K562 (cell line): ENCODE data around the gene GPR32. TPM values are rescaled to one million over a fixed set of nuclear protein-coding genes. Genes with fewer than 3 reads are reported as not detected.

Source experiments
- AFF4 ChIP-seq: sonication (generic); formaldehyde crosslinking; IDR thresholded peaks from 2 replicates; pipeline ENCODE4 v1.8.0; 2023; ENCODE audit warnings: mild to moderate bottlenecking, missing genetic modification reagents
- BHLHE40 ChIP-seq: IDR thresholded peaks from 2 replicates; pipeline ENCODE4 v1.6.1; 2011; ENCODE audit warnings: low read length, improper control_type of control experiment
- DNMT1 ChIP-seq: fragments of 450-650 bp; IDR thresholded peaks from 2 replicates; pipeline ENCODE4 v1.6.1; 2016; ENCODE audit warnings: antibody characterized with exemption, mild to moderate bottlenecking
- HSF4 ChIP-seq: fragments of 250-450 bp; sonication (Bioruptor Pico); IDR thresholded peaks from 2 replicates; pipeline ENCODE4 v2.1.2; 2022; ENCODE audit warnings: mild to moderate bottlenecking, moderate library complexity, borderline replicate concordance
- IRF2 ChIP-seq: sonication (generic); formaldehyde crosslinking; IDR thresholded peaks from 2 replicates; pipeline ENCODE4 v1.8.1; 2022; ENCODE audit warnings: mild to moderate bottlenecking, missing genetic modification reagents
- L3MBTL2 ChIP-seq: fragments of 450-650 bp; IDR thresholded peaks from 2 replicates; pipeline ENCODE4 v1.6.1; 2016; ENCODE audit warnings: mild to moderate bottlenecking, moderate library complexity
- NCOA4 ChIP-seq: fragments of 450-650 bp; IDR thresholded peaks from 2 replicates; pipeline ENCODE4 v1.6.1; 2018; ENCODE audit warnings: mild to moderate bottlenecking; ENCODE audit not compliant: partially characterized antibody
- NR4A1 ChIP-seq, 2 experiments: fragments of 250-450 bp in 1 of 2; fragments of 450-650 bp in 1 of 2; sonication (Bioruptor Pico) in 1 of 2; IDR thresholded peaks; 2 replicates each; pipeline versions ENCODE4 v1.4.0 to v1.6.1; 2016 to 2020; ENCODE audit warnings: mild to moderate bottlenecking in 2 of 2, missing compliant biosample characterization in 1 of 2, missing genetic modification characterization in 1 of 2, moderate library complexity in 1 of 2
- TEAD1 ChIP-seq, 2 experiments: fragments of 450-650 bp in 1 of 2; sonication (generic) in 1 of 2; formaldehyde crosslinking; IDR thresholded peaks; 2 replicates each; pipeline versions ENCODE4 v1.4.0 to v1.8.0; 2020 to 2022; ENCODE audit warnings: mild to moderate bottlenecking in 2 of 2, missing genetic modification reagents in 1 of 2
- XRCC3 ChIP-seq: fragments of 450-650 bp; IDR thresholded peaks from 2 replicates; pipeline ENCODE4 v1.6.1; 2017; ENCODE audit warnings: mild to moderate bottlenecking, moderate library complexity
- ZNF263 ChIP-seq: sonication (generic); formaldehyde crosslinking; IDR thresholded peaks from 2 replicates; pipeline ENCODE4 v1.8.0; 2022; ENCODE audit warnings: mild to moderate bottlenecking, missing genetic modification reagents, borderline replicate concordance
- polyA plus RNA-seq, 8 experiments: library from polyadenylated mRNA; depleted of rRNA in 4 of 8; stranded (reverse) in 5 of 8; unstranded in 3 of 8; fragments of >200 nt; fragmentation: Nextera tagmentation in 2 of 8; fragmentation: Illumina TruSeq in 1 of 8; extraction: Ambion mirVana in 2 of 8; extraction: Trizol in 1 of 8; gene quantifications; 2 replicates each; pipeline versions ENCODE4 v1.2.1 to v1.2.3, GENCODE V29; 2011 to 2014; ENCODE audit warnings: inconsistent platforms in 1 of 8, missing spikeins in 1 of 8
- total RNA-seq, 7 experiments: library from RNA; depleted of rRNA in 6 of 7; stranded (reverse); fragments of >200 nt in 6 of 7; fragmentation: Illumina TruSeq in 2 of 7; extraction: Trizol in 2 of 7; gene quantifications; 2 replicates each; pipeline versions ENCODE4 v1.2.1 to v1.2.3, GENCODE V29; 2011 to 2021; ENCODE audit warnings: low replicate concordance in 1 of 7
- TF ChIP-seq, protein P1 (sequence below): sonication (generic); formaldehyde crosslinking; IDR thresholded peaks from 2 replicates; pipeline ENCODE4 v1.8.0; 2022; ENCODE audit warnings: mild to moderate bottlenecking, missing genetic modification reagents, borderline replicate concordance
- TF ChIP-seq, protein P2 (sequence below): sonication (generic); formaldehyde crosslinking; IDR thresholded peaks from 2 replicates; pipeline ENCODE4 v1.9.0; 2022; ENCODE audit warnings: mild to moderate bottlenecking, missing genetic modification reagents
- TF ChIP-seq, protein P3 (sequence below): sonication (generic); formaldehyde crosslinking; IDR thresholded peaks from 2 replicates; pipeline ENCODE4 v1.8.1; 2023; ENCODE audit warnings: mild to moderate bottlenecking, missing genetic modification reagents
- TF ChIP-seq, protein P4 (sequence below): sonication (generic); formaldehyde crosslinking; IDR thresholded peaks from 2 replicates; pipeline ENCODE4 v1.8.0; 2022; ENCODE audit warnings: mild to moderate bottlenecking, missing genetic modification reagents
- TF ChIP-seq, protein P5 (sequence below): sonication (generic); formaldehyde crosslinking; IDR thresholded peaks from 2 replicates; pipeline ENCODE4 v1.8.0; 2022; ENCODE audit warnings: missing genetic modification reagents, mild to moderate bottlenecking, moderate library complexity, borderline replicate concordance

GPR32 gene
- total and polyA plus RNA-seq, 9 of the 15 experiments (the other 6 are each of a cell fraction or from before 2014, with no cell fraction given): not detected

DNA sequence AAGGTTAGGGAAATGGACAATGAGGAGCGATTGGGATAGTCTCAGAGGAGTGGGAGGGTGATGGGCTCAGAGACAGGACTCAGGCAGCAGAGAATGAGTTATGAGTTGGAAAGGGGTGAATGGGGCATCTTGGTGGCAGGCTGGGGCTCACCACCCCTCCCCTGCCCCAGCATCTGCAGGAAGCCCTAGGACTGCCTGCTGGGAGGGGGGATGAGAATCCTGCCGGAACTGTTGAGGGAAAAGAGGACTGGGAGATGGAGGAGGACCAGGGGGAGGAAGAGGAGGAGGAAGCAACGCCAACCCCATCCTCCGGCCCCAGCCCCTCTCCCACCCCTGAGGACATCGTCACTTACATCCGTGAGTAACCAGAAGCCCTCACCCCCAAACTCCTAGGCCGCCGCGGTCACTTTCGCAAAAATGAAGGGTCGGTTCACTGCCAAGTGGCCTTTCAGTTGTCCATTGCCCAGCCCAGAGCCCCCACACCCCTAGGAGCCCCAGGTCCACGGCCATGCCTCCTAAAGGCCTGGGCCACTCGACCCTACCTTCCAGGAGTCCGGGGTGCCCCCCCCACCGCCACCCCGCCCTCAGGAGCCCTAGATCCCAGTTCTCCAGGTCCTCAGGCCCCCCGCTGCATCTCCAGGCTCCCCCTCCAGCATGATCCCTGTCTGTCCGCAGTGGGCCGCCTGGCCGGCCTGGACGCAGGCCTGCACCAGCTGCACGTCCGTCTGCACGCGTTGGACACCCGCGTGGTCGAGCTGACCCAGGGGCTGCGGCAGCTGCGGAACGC, 46.3 kb upstream of the GPR32 start (continued):
- TF ChIP-seq ZNF263 (CRISPR knock-in tag) (peak; percentile 76), XRCC3 (no peak), BHLHE40 (peak; percentile 82), AFF4 (CRISPR knock-in tag) (peak; percentile 81; the same call in 1 of the 2 replicates), HSF4 (CRISPR knock-in tag) (no peak), IRF2 (CRISPR knock-in tag) (no peak), TEAD1 (CRISPR knock-in tag; IDR thresholded peaks at IDR 0.05) (peak in 1 of 2 experiments; percentile 12; a peak in 1 of 4 replicates), NCOA4 (no peak), NR4A1 (CRISPR knock-in tag; IDR thresholded peaks at IDR 0.05) (0 out of 2 replicates have a peak, but pooled peaks have one; percentile 44), NR4A1 (tag; IDR thresholded peaks at IDR 0.05) (no peak), L3MBTL2 (peak; percentile 82), DNMT1 (no peak)
- TF ChIP-seq, protein P1, sequence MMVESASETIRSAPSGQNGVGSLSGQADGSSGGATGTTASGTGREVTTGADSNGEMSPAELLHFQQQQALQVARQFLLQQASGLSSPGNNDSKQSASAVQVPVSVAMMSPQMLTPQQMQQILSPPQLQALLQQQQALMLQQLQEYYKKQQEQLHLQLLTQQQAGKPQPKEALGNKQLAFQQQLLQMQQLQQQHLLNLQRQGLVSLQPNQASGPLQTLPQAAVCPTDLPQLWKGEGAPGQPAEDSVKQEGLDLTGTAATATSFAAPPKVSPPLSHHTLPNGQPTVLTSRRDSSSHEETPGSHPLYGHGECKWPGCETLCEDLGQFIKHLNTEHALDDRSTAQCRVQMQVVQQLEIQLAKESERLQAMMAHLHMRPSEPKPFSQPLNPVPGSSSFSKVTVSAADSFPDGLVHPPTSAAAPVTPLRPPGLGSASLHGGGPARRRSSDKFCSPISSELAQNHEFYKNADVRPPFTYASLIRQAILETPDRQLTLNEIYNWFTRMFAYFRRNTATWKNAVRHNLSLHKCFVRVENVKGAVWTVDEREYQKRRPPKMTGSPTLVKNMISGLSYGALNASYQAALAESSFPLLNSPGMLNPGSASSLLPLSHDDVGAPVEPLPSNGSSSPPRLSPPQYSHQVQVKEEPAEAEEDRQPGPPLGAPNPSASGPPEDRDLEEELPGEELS (CRISPR knock-in tag): peak; percentile 75; the same call in 1 of the 2 replicates
- TF ChIP-seq, protein P2, sequence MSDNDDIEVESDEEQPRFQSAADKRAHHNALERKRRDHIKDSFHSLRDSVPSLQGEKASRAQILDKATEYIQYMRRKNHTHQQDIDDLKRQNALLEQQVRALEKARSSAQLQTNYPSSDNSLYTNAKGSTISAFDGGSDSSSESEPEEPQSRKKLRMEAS: peak; percentile 97
- TF ChIP-seq, protein P3, sequence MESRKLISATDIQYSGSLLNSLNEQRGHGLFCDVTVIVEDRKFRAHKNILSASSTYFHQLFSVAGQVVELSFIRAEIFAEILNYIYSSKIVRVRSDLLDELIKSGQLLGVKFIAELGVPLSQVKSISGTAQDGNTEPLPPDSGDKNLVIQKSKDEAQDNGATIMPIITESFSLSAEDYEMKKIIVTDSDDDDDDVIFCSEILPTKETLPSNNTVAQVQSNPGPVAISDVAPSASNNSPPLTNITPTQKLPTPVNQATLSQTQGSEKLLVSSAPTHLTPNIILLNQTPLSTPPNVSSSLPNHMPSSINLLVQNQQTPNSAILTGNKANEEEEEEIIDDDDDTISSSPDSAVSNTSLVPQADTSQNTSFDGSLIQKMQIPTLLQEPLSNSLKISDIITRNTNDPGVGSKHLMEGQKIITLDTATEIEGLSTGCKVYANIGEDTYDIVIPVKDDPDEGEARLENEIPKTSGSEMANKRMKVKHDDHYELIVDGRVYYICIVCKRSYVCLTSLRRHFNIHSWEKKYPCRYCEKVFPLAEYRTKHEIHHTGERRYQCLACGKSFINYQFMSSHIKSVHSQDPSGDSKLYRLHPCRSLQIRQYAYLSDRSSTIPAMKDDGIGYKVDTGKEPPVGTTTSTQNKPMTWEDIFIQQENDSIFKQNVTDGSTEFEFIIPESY (CRISPR knock-in tag): peak; percentile 65; the same call in 1 of the 2 replicates
- TF ChIP-seq, protein P4, sequence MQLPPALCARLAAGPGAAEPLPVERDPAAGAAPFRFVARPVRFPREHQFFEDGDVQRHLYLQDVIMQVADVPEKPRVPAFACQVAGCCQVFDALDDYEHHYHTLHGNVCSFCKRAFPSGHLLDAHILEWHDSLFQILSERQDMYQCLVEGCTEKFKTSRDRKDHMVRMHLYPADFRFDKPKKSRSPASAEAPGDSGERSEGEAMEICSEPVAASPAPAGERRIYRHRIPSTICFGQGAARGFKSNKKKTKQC (CRISPR knock-in tag): peak; percentile 82; the same call in 1 of the 2 replicates
- TF ChIP-seq, protein P5, sequence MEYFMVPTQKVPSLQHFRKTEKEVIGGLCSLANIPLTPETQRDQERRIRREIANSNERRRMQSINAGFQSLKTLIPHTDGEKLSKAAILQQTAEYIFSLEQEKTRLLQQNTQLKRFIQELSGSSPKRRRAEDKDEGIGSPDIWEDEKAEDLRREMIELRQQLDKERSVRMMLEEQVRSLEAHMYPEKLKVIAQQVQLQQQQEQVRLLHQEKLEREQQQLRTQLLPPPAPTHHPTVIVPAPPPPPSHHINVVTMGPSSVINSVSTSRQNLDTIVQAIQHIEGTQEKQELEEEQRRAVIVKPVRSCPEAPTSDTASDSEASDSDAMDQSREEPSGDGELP (CRISPR knock-in tag): peak; percentile 87; the same call in 1 of the 2 replicates
